Measurements from ENCODE around the gene RBM28. TPM values are rescaled to one million over a fixed set of nuclear protein-coding genes. Genes with fewer than 3 reads are reported as not detected.
"Not testable (repeated sequence)": the region's sequence is repeated elsewhere in the genome, so short reads cannot be mapped to it uniquely, and the experiment has no call there.

Gene RBM28
- total and polyA plus RNA-seq, 7 experiments from 2014 or later = 9.0 to 51.0 (median 32.6) TPM

DNA sequence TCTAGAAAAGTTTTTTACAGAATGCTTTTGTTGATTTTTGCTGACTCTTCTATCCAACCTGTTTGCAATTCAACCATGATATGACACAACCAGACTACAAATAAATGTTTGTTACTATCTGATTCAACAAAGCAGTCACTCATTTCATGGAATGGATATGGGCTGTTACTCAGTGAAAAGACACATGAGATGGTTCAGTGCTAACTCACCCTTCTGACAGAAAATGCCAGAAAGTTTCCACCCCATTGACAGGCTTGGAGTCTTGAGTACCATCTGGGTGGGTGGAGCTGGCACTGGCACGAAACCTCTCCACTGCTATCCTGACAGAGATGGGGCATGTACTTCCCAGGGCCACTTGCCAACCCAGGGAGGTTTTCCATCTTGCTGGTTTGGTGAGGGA is 39.5 kb downstream of the RBM28 start:
- peaks cover 0 to 40% (median 24%) of the 10 kb centered on the region in 5 donors for H3K36me3 Mint-ChIP-seq
- CTCF ChIA-PET = no interaction called here

DNA sequence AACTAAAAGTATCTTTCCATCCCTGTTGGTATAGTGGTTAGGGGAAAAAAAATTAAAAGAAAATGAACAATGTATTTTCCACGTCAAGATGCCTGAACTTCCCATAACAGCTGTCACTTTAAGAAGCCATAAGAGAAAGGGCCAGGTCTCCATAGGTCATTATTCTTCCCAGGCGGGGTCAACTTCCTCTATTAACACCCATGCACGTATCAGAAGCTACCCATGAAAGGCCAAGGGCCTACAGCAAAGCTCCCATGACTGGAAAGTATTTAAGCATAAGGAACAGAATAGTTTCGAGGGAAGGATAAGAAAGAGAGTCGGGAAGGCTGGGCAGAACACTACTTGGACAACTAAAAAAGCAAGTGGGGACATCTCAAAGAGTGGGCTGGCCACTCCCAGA is 40.1 kb downstream of the RBM28 start:
- Histone ChIP-seq H3K27me3 (ENCODE audit: control insufficient read depth in 2 of 2, insufficient read depth in 2 of 2, low read length in 2 of 2) (no peaks in the 10 kb centered on the region), H3K4me1 (ENCODE audit: control insufficient read depth in 2 of 2, insufficient read depth in 2 of 2, low read length in 2 of 2) (no peaks in the 10 kb centered on the region), H3K4me3 (ENCODE audit: low read length) (no peak overlapping the region), H3K27ac (ENCODE audit: low read depth, low read length) (no peak overlapping the region), H3K36me3 (ENCODE audit: control insufficient read depth in 2 of 3, insufficient read depth in 3 of 3, low read length in 3 of 3) (peaks cover 0 to 49% (median 16%) of the 10 kb centered on the region in 3 experiments), H3K9me3 (ENCODE audit: control insufficient read depth in 2 of 3, low read length in 3 of 3) (no peaks in the 10 kb centered on the region)
- DNase-seq = no peak
- H3K4me3 Mint-ChIP-seq = no peak overlapping the region
- no peaks in the 10 kb centered on the region for H3K27me3 Mint-ChIP-seq
- ATAC-seq = no peak
- H3K4me1 Mint-ChIP-seq = peaks cover 0 to 2% (median 0%) of the 10 kb centered on the region in 7 donors
- POLR2A ChIA-PET = no interaction called here
- peak overlapping the region in 1 of 9 donors; percentile 21 for H3K27ac Mint-ChIP-seq
- peaks cover 0 to 36% (median 20%) of the 10 kb centered on the region in 5 donors for H3K36me3 Mint-ChIP-seq
- intact Hi-C loops (cut with micrococcal nuclease) = no loop called here
- H3K9me3 Mint-ChIP-seq = no peaks in the 10 kb centered on the region
- CTCF ChIA-PET = no interaction called here

More for the DNA sequence above, 39.5 kb downstream of the RBM28 start:
- Histone ChIP-seq H3K27me3 (ENCODE audit: control insufficient read depth in 2 of 2, insufficient read depth in 2 of 2, low read length in 2 of 2) (no peaks in the 10 kb centered on the region), H3K4me3 (ENCODE audit: low read length) (no peak overlapping the region), H3K27ac (ENCODE audit: low read depth, low read length) (no peak overlapping the region), H3K36me3 (ENCODE audit: control insufficient read depth in 2 of 3, insufficient read depth in 3 of 3, low read length in 3 of 3) (peaks cover 0 to 53% (median 16%) of the 10 kb centered on the region in 3 experiments), H3K9me3 (ENCODE audit: control insufficient read depth in 2 of 3, low read length in 3 of 3) (no peaks in the 10 kb centered on the region), H3K4me1 (ENCODE audit: control insufficient read depth in 2 of 2, insufficient read depth in 2 of 2, low read length in 2 of 2) (no peaks in the 10 kb centered on the region)
- ATAC-seq = no peak
- H3K4me1 Mint-ChIP-seq = peaks cover 0 to 2% (median 0%) of the 10 kb centered on the region in 7 donors
- H3K9me3 Mint-ChIP-seq = no peaks in the 10 kb centered on the region
- no peak overlapping the region for H3K27ac Mint-ChIP-seq
- H3K4me3 Mint-ChIP-seq = no peak overlapping the region
- DNase-seq = no peak
- POLR2A ChIA-PET = no interaction called here
- no peaks in the 10 kb centered on the region for H3K27me3 Mint-ChIP-seq
- intact Hi-C loops (cut with micrococcal nuclease) = no loop called here

DNA sequence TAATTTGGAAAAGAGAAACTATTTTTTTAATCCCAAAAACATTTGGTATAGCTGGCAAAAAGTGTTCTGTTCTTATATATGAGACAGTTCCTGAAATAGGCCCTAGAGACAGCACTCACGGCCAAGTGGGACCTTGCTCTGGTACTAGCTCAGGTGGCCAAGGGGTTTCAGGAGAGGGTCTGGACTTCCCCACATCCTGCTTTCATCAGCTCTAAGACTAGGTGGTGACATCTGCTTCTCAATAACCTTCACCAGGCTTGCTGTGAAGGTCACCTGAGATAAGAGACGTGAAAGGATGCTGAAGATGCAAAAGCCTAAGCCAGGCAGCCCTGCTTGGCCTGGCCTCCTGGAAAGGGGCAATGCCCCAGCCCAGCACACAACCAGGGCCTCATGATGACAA is 40.6 kb downstream of the RBM28 start:
- Histone ChIP-seq H3K27me3 (ENCODE audit: control insufficient read depth in 2 of 2, insufficient read depth in 2 of 2, low read length in 2 of 2) (no peaks in the 10 kb centered on the region), H3K4me1 (ENCODE audit: control insufficient read depth in 2 of 2, insufficient read depth in 2 of 2, low read length in 2 of 2) (no peaks in the 10 kb centered on the region), H3K9me3 (ENCODE audit: control insufficient read depth in 2 of 3, low read length in 3 of 3) (no peaks in the 10 kb centered on the region), H3K4me3 (ENCODE audit: low read length) (no peak overlapping the region), H3K27ac (ENCODE audit: low read depth, low read length) (no peak overlapping the region), H3K36me3 (ENCODE audit: control insufficient read depth in 2 of 3, insufficient read depth in 3 of 3, low read length in 3 of 3) (peaks cover 0 to 45% (median 13%) of the 10 kb centered on the region in 3 experiments)
- ChIA-PET POLR2A (no interaction called here), CTCF (no interaction called here)
- Mint-ChIP-seq H3K27ac (no peak overlapping the region), H3K9me3 (peaks cover 0 to 3% (median 0%) of the 10 kb centered on the region in 11 donors), H3K27me3 (no peaks in the 10 kb centered on the region), H3K4me3 (no peak overlapping the region), H3K36me3 (peaks cover 0 to 32% (median 17%) of the 10 kb centered on the region in 5 donors), H3K4me1 (peaks cover 0 to 2% (median 0%) of the 10 kb centered on the region in 7 donors)
- ATAC-seq = no peak
- intact Hi-C loops (cut with micrococcal nuclease) = no loop called here
- DNase-seq = no peak

DNA sequence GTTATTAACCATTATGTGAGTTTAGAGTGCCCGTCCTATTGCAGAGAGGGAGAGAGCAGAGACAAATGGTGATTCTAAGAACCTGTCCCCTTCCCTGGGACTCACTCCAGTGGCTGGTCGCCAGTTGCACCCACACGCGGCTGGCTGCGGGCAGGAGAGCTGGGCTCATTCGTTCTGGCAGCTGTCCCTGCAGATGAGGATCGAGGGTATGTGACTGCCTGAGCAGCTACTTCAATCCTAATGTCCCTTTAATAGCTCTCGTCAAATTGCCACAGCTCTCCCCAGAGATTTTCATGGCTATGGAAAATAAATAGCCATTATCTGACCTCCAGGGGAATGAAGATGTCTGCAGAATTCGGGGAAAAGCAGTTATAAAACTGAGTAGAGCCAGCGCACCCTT is 41.6 kb downstream of the RBM28 start:
- Mint-ChIP-seq H3K27me3 (no peaks in the 10 kb centered on the region), H3K9me3 (peaks cover 0 to 3% (median 0%) of the 10 kb centered on the region in 11 donors), H3K4me3 (no peak overlapping the region), H3K27ac (peak overlapping the region in 1 of 9 donors; percentile 45), H3K36me3 (peaks cover 0 to 24% (median 11%) of the 10 kb centered on the region in 5 donors), H3K4me1 (peaks cover 0 to 2% (median 0%) of the 10 kb centered on the region in 7 donors)
- Histone ChIP-seq H3K36me3 (ENCODE audit: control insufficient read depth in 2 of 3, insufficient read depth in 3 of 3, low read length in 3 of 3) (peaks cover 0 to 37% (median 7%) of the 10 kb centered on the region in 3 experiments), H3K4me3 (ENCODE audit: low read length) (no peak overlapping the region), H3K27ac (ENCODE audit: low read depth, low read length) (no peak overlapping the region), H3K27me3 (ENCODE audit: control insufficient read depth in 2 of 2, insufficient read depth in 2 of 2, low read length in 2 of 2) (no peaks in the 10 kb centered on the region), H3K4me1 (ENCODE audit: control insufficient read depth in 2 of 2, insufficient read depth in 2 of 2, low read length in 2 of 2) (no peaks in the 10 kb centered on the region), H3K9me3 (ENCODE audit: control insufficient read depth in 2 of 3, low read length in 3 of 3) (no peaks in the 10 kb centered on the region)
- intact Hi-C loops (cut with micrococcal nuclease) = no loop called here
- DNase-seq (no peak), ATAC-seq (no peak)
- ChIA-PET CTCF (no interaction called here), POLR2A (no interaction called here)

DNA sequence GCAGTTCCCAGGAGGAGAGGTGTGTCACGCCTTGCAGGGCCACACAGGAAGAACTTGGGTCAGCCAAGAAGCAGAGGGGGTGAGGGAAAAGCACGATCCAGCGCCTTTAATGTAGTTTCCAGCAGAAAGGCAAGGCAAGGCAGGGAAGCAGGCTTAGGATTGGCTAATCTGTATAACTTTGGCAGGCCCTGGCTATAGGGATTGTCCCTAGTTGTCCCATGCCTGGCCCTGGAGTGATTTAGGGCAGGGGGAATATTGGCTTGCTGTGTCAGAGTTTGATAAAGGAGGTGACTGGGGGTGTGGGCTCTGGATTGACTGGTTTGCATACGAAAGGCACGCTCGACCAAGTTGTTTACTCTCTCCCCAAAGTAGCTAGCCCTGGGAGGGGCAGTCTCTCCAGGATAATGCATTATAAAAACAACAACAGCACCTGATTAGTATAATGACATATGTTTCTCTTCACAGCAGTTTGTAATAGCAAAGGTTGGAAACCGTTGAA is 44.5 kb downstream of the RBM28 start:
- Mint-ChIP-seq H3K27me3 (no peaks in the 10 kb centered on the region), H3K4me3 (no peak overlapping the region), H3K27ac (no peak overlapping the region), H3K36me3 (peaks cover 0 to 4% (median 0%) of the 10 kb centered on the region in 5 donors), H3K4me1 (no peaks in the 10 kb centered on the region), H3K9me3 (peaks cover 0 to 3% (median 0%) of the 10 kb centered on the region in 11 donors)
- no peaks in the 10 kb centered on the region for H3K27me3 ChIP-seq (ENCODE audit: control insufficient read depth in 2 of 2, insufficient read depth in 2 of 2, low read length in 2 of 2)
- ATAC-seq = no peak
- no peaks in the 10 kb centered on the region for H3K9me3 ChIP-seq (ENCODE audit: control insufficient read depth in 2 of 3, low read length in 3 of 3)
- no peak overlapping the region for H3K27ac ChIP-seq (ENCODE audit: low read depth, low read length)
- intact Hi-C loops (cut with micrococcal nuclease) = no loop called here
- H3K4me1 ChIP-seq (ENCODE audit: control insufficient read depth in 2 of 2, insufficient read depth in 2 of 2, low read length in 2 of 2) = no peaks in the 10 kb centered on the region
- peaks cover 0 to 11% (median 0%) of the 10 kb centered on the region in 3 experiments for H3K36me3 ChIP-seq (ENCODE audit: control insufficient read depth in 2 of 3, insufficient read depth in 3 of 3, low read length in 3 of 3)
- POLR2A ChIA-PET = no interaction called here
- CTCF ChIA-PET = no interaction called here
- H3K4me3 ChIP-seq (ENCODE audit: low read length) = no peak overlapping the region
- no peak for DNase-seq

DNA sequence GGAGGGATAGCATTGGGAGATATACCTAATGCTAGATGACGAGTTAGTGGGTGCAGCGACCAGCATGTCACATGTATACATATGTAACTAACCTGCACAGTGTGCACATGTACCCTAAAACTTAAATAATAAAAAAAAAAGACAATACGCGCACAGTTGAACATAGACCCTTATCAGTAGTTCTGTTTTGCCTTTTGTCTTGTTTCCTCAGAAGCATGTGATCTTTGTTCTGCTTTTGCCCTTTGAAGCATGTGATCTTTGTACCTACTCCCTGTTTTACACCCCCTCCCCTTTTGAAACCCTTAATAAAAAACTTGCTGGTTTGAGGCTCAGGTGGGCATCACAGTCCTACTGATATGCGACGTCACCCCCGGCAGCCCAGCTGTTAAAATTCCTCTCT is 45.7 kb downstream of the RBM28 start:
- intact Hi-C loops (cut with micrococcal nuclease); H3K4me1 Mint-ChIP-seq; H3K36me3 ChIP-seq (ENCODE audit: control insufficient read depth in 2 of 3, insufficient read depth in 3 of 3, low read length in 3 of 3); DNase-seq; H3K9me3 Mint-ChIP-seq; ATAC-seq; H3K4me1 ChIP-seq (ENCODE audit: control insufficient read depth in 2 of 2, insufficient read depth in 2 of 2, low read length in 2 of 2); H3K27ac ChIP-seq (ENCODE audit: low read depth, low read length); CTCF ChIA-PET; H3K27me3 ChIP-seq (ENCODE audit: control insufficient read depth in 2 of 2, insufficient read depth in 2 of 2, low read length in 2 of 2); POLR2A ChIA-PET; H3K4me3 ChIP-seq (ENCODE audit: low read length); H3K4me3 Mint-ChIP-seq; H3K27me3 Mint-ChIP-seq; H3K9me3 ChIP-seq (ENCODE audit: control insufficient read depth in 2 of 3, low read length in 3 of 3); H3K27ac Mint-ChIP-seq; H3K36me3 Mint-ChIP-seq: not testable (repeated sequence)

DNA sequence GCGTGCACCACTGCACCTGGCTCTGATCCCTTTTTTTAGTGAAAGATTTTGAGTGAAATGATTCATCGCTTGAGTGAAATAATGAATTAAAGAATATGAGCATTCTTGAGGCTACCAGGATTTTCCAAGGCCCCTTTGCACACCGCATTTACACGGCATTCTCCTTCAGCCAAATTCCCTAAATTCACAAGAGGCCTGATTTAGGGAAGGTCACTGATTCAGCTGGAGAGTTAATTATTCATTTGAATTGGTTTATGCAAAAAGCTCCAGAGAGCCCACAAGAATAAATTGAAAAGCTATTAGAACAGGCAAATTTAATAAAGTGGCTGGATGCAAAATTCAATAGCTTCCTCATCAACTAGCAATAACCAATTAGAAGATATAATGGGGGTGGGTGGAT is 56.2 kb downstream of the RBM28 start:
- ChIA-PET CTCF (interaction anchor here (1.0 kb wide), 1 partner anchor 940 kb away, joined by 3 read pairs; no protein-coding TSS in a partner anchor), POLR2A (no interaction called here)
- Mint-ChIP-seq H3K4me3 (no peak overlapping the region), H3K4me1 (no peaks in the 10 kb centered on the region), H3K27me3 (no peaks in the 10 kb centered on the region), H3K27ac (no peak overlapping the region), H3K9me3 (peaks cover 0 to 12% (median 0%) of the 10 kb centered on the region in 11 donors), H3K36me3 (peaks cover 0 to 41% (median 32%) of the 10 kb centered on the region in 5 donors)
- H3K27ac ChIP-seq (ENCODE audit: low read depth, low read length) = no peak overlapping the region
- no peaks in the 10 kb centered on the region for H3K36me3 ChIP-seq (ENCODE audit: control insufficient read depth in 2 of 3, insufficient read depth in 3 of 3, low read length in 3 of 3)
- no peaks in the 10 kb centered on the region for H3K27me3 ChIP-seq (ENCODE audit: control insufficient read depth in 2 of 2, insufficient read depth in 2 of 2, low read length in 2 of 2)
- H3K4me3 ChIP-seq (ENCODE audit: low read length) = no peak overlapping the region
- no peaks in the 10 kb centered on the region for H3K9me3 ChIP-seq (ENCODE audit: control insufficient read depth in 2 of 3, low read length in 3 of 3)
- H3K4me1 ChIP-seq (ENCODE audit: control insufficient read depth in 2 of 2, insufficient read depth in 2 of 2, low read length in 2 of 2) = no peaks in the 10 kb centered on the region
- ATAC-seq = no peak
- no peak for DNase-seq
- intact Hi-C loops (cut with micrococcal nuclease) = no loop called here
